Limb (tissue), 2 donors: ENCODE results near the gene TBCD.
A peak's percentile ranks its signal among the peaks of the same experiment; 100 is the strongest.

ENCODE experiments used
- DNase-seq, 2 donors: peaks; one replicate each; pipeline ENCODE4 v3.0.0-alpha.2; 2016; ENCODE audit errors: extremely low spot score in 2 of 2

The TBCD gene

DNA sequence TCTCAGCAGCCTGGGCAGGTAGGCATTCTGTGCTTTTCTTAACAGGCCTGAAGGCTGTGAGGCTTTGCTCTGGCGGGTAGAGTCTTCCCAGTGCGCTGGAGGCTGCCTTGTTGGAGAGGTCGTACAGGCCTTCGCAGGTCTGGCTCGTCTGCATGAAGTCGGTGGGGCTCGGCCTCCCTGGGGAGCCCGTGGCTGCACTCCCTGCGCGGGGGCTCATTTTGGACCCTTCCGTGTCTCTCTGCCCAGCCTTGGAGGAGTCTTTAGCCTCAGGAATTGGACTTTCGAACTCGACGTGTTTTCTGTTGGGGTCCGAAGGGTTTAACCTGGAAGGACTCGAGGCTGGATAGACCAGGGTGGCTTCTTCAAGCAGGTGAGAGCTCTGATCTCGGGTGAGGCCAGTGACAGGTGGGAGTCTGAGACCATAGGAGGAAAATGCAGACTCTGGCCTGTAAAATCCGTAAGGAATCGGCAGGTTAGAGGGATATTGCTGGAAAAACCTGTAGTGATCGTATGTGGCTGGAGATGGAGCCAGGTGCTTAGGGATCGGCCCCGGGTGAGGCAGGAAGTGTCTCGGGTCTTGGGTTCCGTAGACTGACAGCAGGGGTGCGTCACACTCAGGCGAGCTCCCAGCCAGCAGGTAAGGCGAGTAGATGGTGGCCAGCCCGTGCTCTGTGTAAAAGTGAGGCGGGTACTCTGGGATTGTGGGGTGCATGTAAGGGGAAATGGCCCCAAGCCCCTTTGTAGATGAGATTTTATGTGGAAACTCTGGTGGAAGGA lies 79.4 kb downstream of the TBCD start:
- no peak for DNase-seq

DNA sequence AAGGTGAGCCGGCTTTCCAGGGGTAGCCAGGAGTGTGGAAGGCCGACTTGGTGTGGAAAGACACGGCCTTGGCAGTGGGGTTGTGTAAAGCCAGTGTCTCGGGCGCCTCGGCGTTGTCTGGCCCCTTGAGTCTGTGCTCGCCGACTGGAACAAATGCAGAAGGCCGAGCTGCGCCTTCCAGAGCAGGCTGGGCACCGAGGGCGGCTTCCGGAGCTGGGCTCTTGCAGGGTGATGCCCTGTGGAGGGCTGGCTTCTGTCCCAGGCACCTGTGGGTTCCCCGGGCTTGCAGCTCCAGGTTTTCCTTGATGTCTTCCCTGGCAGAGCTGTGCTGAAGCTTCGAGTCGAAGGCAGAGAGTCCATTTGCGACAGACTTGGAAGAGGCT lies 79.9 kb downstream of the TBCD start:
- DNase-seq = no peak

DNA sequence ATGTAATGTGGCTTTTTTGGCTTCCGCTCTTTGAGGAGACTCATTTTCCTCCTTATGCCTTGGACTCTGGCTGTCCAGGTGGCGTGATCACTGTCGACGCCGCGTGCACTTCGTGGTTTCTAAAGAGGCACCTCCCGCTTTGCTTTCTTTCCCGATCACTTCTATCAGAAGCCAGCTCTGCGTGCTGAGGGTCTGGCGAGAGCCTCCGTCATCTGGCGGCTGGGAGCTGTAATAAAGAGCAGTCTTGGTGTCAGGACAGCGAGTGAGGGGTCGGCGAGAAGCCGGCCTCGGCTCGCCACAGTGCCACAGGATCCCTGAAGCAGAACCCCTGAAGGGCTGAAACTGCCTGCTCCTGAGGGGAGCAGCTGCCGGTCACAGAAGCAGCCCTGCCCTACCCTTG lies 80.5 kb downstream of the TBCD start:
- no peak for DNase-seq

DNA sequence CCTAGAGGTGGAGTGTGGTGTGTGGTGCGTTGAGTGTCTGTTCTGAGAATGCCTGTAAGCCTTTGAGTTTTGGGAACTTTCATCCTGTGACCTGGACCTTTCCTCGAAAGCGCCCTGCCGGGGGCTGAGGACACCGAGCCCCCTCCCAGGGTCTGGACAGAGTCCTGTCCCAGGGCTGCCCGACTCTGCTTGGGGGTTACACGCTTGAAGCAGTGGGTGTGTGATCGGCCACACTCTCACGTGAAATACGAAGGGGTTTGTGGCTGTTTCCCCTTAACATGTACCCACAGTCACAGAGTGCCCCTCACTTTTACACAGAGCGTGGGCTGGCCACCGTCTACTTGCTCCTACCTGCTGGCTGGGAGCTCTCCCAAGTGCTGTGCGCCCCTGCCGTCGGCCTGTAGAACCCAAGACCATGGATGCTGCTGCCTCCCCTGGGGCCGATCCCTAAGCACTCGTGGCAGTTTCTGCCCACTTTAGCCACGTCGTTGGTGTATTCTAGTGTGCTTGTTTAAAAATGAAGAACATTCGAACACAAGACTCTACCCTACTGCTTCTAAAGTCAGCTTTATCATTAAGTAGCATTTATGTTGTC lies 81.1 kb downstream of the TBCD start:
- no peak for DNase-seq

- DNase-seq = no peak
Observed at GRCh38 chr17:82835122-82835521, 83.3 kb downstream of the TBCD start.

GRCh38 chr17:82835766-82836512 lies 84.1 kb downstream of the TBCD start:
- DNase-seq = no peak

DNA sequence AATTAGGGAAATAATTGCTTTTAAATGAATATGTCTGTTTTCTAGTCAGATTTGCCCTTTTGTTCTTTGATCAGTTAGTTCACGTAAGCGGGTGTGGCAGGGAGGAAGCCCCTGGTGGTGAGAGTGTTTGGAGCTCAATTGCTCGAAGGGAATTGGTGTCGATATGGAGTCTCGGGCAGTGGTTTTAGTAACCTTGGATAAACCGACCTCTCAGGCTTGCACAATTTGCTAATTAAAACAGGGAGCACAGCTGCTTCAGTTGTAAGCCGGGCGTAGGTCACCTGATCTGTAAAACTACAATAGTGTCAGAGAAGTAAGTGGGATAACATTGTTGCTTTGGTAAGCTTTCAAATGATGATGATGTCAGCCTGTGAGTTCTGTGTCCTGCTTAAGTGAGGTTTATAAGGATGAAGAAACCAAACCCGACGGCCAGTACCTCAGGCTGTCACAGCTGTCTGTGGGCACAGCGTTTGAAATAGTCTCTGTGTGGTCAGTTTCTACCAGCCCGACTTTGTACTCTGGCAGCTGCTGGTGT lies 85.0 kb downstream of the TBCD start:
- no peak for DNase-seq

GRCh38 chr17:82837586-82838320 lies 85.9 kb downstream of the TBCD start:
- DNase-seq = no peak

- DNase-seq = no peak
Observed at GRCh38 chr17:82838386-82839063, 86.7 kb downstream of the TBCD start.

- DNase-seq = no peak
Observed at GRCh38 chr17:82839617-82840292, 87.9 kb downstream of the TBCD start, which contains the start of gene ZNF750. Gene ZNF750 (minus strand): TSS chr17:82840022. CDS start chr17:82832454, 7,568 bp downstream.

GRCh38 chr17:82840431-82840831 lies 88.6 kb downstream of the TBCD start:
- DNase-seq = no peak

DNA sequence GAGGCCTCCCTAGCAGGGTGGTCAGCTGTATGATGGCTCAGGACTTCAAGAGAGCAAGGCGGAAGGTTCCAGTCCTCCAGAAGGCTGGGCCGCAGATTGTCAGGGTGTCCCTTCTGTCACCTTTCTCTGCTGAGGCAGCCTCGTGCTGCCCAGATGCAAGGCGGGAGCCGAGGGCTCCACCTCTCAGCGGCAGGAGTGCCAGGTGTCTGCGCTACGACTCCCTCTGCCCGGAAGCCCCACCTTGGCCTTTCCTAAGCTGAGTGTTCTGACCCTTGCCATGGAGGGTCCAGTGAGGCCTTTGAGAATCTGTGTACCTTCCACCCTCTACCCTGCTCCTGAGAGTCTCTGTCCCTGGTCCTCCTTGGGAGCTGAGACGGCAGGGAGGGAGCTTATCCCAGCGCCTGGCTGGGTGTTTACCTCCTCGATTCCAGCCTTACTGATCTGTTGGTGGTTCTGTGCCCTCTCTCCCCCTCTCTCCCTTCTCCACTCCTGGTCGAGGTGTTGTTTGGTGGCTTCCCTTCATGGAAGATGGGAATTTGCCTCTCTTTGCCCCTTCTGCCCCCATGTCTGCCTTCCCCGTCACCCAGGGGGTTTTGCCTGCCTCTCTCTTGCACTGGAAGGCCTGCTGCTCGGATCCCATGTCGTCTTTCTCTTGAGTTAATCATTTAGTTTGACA lies 90.2 kb downstream of the TBCD start:
- DNase-seq = no peak

- no peak for DNase-seq
Observed at GRCh38 chr17:82843904-82844680, 92.2 kb downstream of the TBCD start.

GRCh38 chr17:82844796-82845162 lies 92.9 kb downstream of the TBCD start:
- DNase-seq = no peak

DNA sequence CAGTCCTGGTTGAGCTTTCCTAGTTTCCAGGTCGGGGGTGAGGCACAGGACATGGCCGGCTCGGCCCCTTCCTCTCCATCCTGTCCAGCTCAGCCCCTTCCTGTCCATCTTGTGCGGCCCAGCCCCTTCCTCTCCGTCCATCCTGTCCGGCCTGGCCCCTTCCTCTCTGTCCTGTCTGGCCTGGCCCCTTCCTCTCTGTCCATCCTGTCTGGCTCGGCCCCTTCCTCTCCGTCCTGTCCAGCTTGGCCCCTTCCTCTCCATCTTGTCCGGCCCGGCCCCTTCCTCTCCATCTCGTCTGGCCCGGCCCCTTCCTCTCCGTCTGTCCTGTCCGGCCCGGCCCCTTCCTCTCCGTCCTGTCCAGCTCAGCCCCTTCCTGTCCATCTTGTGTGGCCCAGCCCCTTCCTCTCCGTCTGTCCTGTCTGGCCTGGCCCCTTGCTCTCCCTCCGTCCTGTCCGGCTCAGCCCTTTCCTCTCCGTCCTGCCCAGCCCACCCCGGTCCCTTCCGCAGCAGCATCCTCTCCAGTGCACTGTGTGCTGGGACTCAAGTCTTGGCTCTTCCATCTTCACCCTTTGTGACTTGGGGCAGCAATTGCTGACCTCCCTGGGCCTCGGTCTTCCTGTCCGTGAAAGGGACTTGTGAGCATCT lies 93.4 kb downstream of the TBCD start:
- no peak for DNase-seq

DNA sequence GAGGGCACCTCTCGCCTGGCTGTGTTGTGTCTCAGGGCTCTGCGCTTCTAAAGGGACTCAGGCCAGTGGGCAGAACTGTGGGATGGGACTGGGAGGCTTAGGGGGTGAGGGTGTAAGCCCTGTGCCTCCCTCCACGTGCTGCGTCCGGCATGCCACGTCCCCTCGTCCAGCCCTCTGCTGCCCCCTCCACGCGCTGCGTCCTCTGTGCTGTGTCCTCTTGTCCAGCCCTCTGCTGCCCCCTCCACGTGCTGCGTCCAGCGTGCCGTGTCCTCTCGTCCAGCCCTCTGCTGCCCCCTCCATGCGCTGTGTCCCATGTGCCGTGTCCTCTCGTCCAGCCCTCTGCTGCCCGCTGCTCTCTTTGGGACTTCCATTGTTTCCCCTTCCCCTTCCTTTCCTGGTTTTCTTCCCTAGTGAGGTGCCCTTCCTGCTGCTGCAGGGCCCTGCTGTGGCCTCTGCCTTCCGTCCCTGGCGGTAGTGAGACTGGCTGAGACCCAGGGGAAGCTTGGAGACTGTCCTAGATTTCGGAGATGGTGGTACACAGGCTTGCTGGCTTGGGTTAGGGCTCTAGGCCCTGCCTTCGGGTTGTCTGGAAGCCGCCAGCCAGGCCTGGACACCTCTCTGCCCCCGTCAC lies 94.3 kb downstream of the TBCD start:
- DNase-seq = no peak

DNA sequence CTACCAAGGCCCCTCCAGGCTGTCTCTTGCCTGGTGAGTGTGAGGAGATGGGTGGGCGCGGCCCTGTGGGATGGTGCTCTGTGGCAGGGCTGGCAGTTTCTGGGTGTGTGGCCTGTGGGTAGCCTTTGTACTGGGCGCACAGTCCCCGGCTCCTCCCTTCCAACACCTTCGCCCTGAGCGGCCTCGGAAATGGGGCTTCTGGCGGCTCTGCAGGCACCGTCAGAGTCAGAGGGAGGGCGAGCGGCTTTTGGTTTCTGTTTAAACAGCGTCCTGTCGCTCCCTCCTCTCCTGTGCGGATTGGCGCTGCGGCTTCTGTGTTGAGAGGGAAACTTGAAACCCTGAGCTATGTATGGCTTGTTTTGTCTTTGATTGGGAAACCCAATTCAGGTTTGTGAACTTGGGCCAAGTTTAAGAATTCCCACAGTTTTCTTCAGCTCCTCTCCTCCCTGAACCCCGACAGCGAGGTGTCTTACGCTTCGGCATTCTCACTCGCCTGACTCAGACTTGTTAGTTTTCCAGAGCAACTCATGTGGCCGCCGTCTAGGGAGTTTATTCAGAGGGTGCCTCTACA lies 96.2 kb downstream of the TBCD start:
- DNase-seq = peak in 1 of 2 donors; percentile 43
